K562 (cell line): Measurements from ENCODE around the gene RBM3. TPM values are rescaled to one million over a fixed set of nuclear protein-coding genes. Genes with fewer than 3 reads are reported as not detected.

Experiments
- EWSR1 ChIP-seq: fragments of 450-650 bp; IDR thresholded peaks from 2 replicates; pipeline ENCODE4 v1.6.1; 2018; ENCODE audit warnings: borderline replicate concordance, mild to moderate bottlenecking, low read depth, moderate library complexity; ENCODE audit not compliant: partially characterized antibody
- FIP1L1 ChIP-seq: fragments of 200-400 bp; formaldehyde crosslinking; IDR thresholded peaks from 2 replicates; pipeline ENCODE4 v1.6.1; 2018; ENCODE audit warnings: mild to moderate bottlenecking, low read depth, low read length; ENCODE audit not compliant: poor library complexity, severe bottlenecking
- ILF3 ChIP-seq: fragments of 450-650 bp; IDR thresholded peaks from 2 replicates; pipeline ENCODE4 v1.6.1; 2018; ENCODE audit warnings: antibody characterized with exemption, mild to moderate bottlenecking, moderate library complexity, borderline replicate concordance
- KDM2B ChIP-seq: fragments of 250-450 bp; sonication (Bioruptor Pico); IDR thresholded peaks from 2 replicates; pipeline ENCODE4 v1.8.0; 2021; ENCODE audit warnings: mild to moderate bottlenecking, moderate library complexity
- L3MBTL2 ChIP-seq: fragments of 450-650 bp; IDR thresholded peaks from 2 replicates; pipeline ENCODE4 v1.6.1; 2016; ENCODE audit warnings: mild to moderate bottlenecking, moderate library complexity
- MEF2D ChIP-seq: conservative IDR thresholded peaks from 2 replicates; pipeline ENCODE4 v1.6.1; 2016; ENCODE audit warnings: low read depth, missing genetic modification characterization, missing compliant biosample characterization
- NONO ChIP-seq, 2 experiments: fragments of 200-400 bp in 1 of 2; fragments of 450-650 bp in 1 of 2; formaldehyde crosslinking in 1 of 2; IDR thresholded peaks; 2 replicates each; pipeline ENCODE4 v1.6.1; 2017; ENCODE audit warnings: low read depth in 2 of 2, mild to moderate bottlenecking in 2 of 2, moderate library complexity in 2 of 2, low read length in 1 of 2
- NR4A1 ChIP-seq, 2 experiments: fragments of 250-450 bp in 1 of 2; fragments of 450-650 bp in 1 of 2; sonication (Bioruptor Pico) in 1 of 2; IDR thresholded peaks; 2 replicates each; pipeline versions ENCODE4 v1.4.0 to v1.6.1; 2016 to 2020; ENCODE audit warnings: mild to moderate bottlenecking in 2 of 2, missing compliant biosample characterization in 1 of 2, missing genetic modification characterization in 1 of 2, moderate library complexity in 1 of 2
- POLR2AphosphoS2 ChIP-seq: IDR thresholded peaks from 2 replicates; pipeline ENCODE4 v1.6.1; 2012; ENCODE audit warnings: low read length, improper control_type of control experiment
- POLR2AphosphoS5 ChIP-seq: IDR thresholded peaks from 2 replicates; pipeline ENCODE4 v1.6.1; 2011; ENCODE audit warnings: mild to moderate bottlenecking, low read depth, low read length, moderate library complexity; ENCODE audit not compliant: control insufficient read depth, insufficient read depth
- POLR2G ChIP-seq: fragments of 200-400 bp; formaldehyde crosslinking; IDR thresholded peaks from 2 replicates; pipeline ENCODE4 v1.6.1; 2017; ENCODE audit warnings: low read depth, mild to moderate bottlenecking, antibody characterized with exemption, low read length, moderate library complexity
- RBFOX2 ChIP-seq: fragments of 200-400 bp; formaldehyde crosslinking; IDR thresholded peaks from 2 replicates; pipeline ENCODE4 v1.6.1; 2017; ENCODE audit warnings: low read depth, mild to moderate bottlenecking, low read length, moderate library complexity
- SIN3A ChIP-seq, 2 experiments: fragments of 150-350 bp in 1 of 2; IDR thresholded peaks; 2 replicates each; pipeline ENCODE4 v1.6.1; 2011 to 2016; ENCODE audit warnings: borderline replicate concordance in 2 of 2, low read depth in 2 of 2, low read length in 2 of 2, mild to moderate bottlenecking in 2 of 2, moderate library complexity in 2 of 2; ENCODE audit not compliant: control insufficient read depth in 1 of 2
- SIN3B ChIP-seq: fragments of 450-650 bp; IDR thresholded peaks from 2 replicates; pipeline ENCODE4 v1.6.1; 2017; ENCODE audit warnings: low read depth, mild to moderate bottlenecking, moderate library complexity
- SUPT5H ChIP-seq: fragments of 450-650 bp; IDR thresholded peaks from 2 replicates; pipeline ENCODE4 v1.6.1; 2016
- polyA plus RNA-seq, 8 experiments: library from polyadenylated mRNA; depleted of rRNA in 4 of 8; stranded (reverse) in 5 of 8; unstranded in 3 of 8; fragments of >200 nt; fragmentation: Nextera tagmentation in 2 of 8; fragmentation: Illumina TruSeq in 1 of 8; extraction: Ambion mirVana in 2 of 8; extraction: Trizol in 1 of 8; gene quantifications; 2 replicates each; pipeline versions ENCODE4 v1.2.1 to v1.2.3, GENCODE V29; 2011 to 2014; ENCODE audit warnings: inconsistent platforms in 1 of 8, missing spikeins in 1 of 8
- total RNA-seq, 7 experiments: library from RNA; depleted of rRNA in 6 of 7; stranded (reverse); fragments of >200 nt in 6 of 7; fragmentation: Illumina TruSeq in 2 of 7; extraction: Trizol in 2 of 7; gene quantifications; 2 replicates each; pipeline versions ENCODE4 v1.2.1 to v1.2.3, GENCODE V29; 2011 to 2021; ENCODE audit warnings: low replicate concordance in 1 of 7
- TF ChIP-seq, protein P1 (sequence below): fragments of 450-650 bp; formaldehyde crosslinking; IDR thresholded peaks from 2 replicates; pipeline ENCODE4 v1.4.0; 2022; ENCODE audit warnings: missing genetic modification characterization
- TF ChIP-seq, protein P2 (sequence below): fragments of 450-650 bp; conservative IDR thresholded peaks from 2 replicates; pipeline ENCODE4 v1.6.1; 2016; ENCODE audit warnings: missing genetic modification characterization, low read depth, mild to moderate bottlenecking, control low read depth, missing compliant biosample characterization
- TF ChIP-seq, protein P3 (sequence below): fragments of 450-650 bp; conservative IDR thresholded peaks from 2 replicates; pipeline ENCODE4 v1.6.1; 2016; ENCODE audit warnings: missing genetic modification characterization, low read depth, mild to moderate bottlenecking, missing compliant biosample characterization, moderate library complexity

Gene RBM3
- total and polyA plus RNA-seq, 9 of the 15 experiments (the other 6 are each of a cell fraction or from before 2014, with no cell fraction given) = 70.3 to 272 (median 209) TPM

DNA sequence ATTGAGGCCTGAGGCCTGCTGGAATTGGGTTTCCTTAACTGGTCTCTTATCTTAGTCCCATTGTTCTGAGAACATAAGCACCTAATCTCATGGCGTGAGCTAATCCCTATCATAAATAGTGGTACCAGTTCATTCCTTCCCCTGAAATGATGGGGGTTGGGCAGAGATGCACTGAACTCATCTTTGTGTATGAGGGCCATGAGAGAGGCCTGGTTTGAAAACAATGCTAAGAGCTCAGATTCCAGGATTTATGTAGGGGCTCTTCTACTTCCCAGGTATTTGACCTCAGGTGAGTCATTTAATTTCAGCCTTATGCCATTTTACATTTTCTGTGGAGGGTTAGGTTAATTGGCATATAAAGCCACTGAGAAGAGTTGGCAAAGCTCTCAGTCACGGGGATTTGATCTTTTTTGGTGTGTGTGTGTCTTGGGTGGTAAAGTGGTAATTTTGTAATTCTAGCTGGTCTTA, 4.4 kb downstream of the RBM3 start (continued):
- TF ChIP-seq FIP1L1 = no peak
- TF ChIP-seq, protein P1, sequence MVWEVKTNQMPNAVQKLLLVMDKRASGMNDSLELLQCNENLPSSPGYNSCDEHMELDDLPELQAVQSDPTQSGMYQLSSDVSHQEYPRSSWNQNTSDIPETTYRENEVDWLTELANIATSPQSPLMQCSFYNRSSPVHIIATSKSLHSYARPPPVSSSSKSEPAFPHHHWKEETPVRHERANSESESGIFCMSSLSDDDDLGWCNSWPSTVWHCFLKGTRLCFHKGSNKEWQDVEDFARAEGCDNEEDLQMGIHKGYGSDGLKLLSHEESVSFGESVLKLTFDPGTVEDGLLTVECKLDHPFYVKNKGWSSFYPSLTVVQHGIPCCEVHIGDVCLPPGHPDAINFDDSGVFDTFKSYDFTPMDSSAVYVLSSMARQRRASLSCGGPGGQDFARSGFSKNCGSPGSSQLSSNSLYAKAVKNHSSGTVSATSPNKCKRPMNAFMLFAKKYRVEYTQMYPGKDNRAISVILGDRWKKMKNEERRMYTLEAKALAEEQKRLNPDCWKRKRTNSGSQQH (CRISPR knock-in tag) = peak; percentile 53; the same call in 1 of the 2 replicates
- TF ChIP-seq NONO (IDR thresholded peaks at IDR 0.05; ENCODE audit: low read depth in 2 of 2, low read length in 1 of 2) = no peak
- no peak for TF ChIP-seq NR4A1 (CRISPR knock-in tag; IDR thresholded peaks at IDR 0.05)
- TF ChIP-seq NR4A1 (tag; IDR thresholded peaks at IDR 0.05) = no peak
- no peak for TF ChIP-seq L3MBTL2
- TF ChIP-seq POLR2AphosphoS5 = peak; percentile 64; the same call in 1 of the 2 replicates
- 0 out of 4 replicates have a peak, but pooled peaks of 1 of the 2 experiments have one; percentile 6 for TF ChIP-seq SIN3A (IDR thresholded peaks at IDR 0.05; ENCODE audit: borderline replicate concordance in 2 of 2, control insufficient read depth in 1 of 2, low read depth in 2 of 2, low read length in 2 of 2)
- TF ChIP-seq, protein P2, sequence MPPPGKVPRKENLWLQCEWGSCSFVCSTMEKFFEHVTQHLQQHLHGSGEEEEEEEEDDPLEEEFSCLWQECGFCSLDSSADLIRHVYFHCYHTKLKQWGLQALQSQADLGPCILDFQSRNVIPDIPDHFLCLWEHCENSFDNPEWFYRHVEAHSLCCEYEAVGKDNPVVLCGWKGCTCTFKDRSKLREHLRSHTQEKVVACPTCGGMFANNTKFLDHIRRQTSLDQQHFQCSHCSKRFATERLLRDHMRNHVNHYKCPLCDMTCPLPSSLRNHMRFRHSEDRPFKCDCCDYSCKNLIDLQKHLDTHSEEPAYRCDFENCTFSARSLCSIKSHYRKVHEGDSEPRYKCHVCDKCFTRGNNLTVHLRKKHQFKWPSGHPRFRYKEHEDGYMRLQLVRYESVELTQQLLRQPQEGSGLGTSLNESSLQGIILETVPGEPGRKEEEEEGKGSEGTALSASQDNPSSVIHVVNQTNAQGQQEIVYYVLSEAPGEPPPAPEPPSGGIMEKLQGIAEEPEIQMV = no peak
- TF ChIP-seq POLR2AphosphoS2 = peak; percentile 50; the same call in 1 of the 2 replicates
- TF ChIP-seq MEF2D (tag) = no peak
- no peak for TF ChIP-seq SIN3B
- 0 out of 2 replicates have a peak, but pooled peaks have one; percentile 12 for TF ChIP-seq RBFOX2
- TF ChIP-seq, protein P3, sequence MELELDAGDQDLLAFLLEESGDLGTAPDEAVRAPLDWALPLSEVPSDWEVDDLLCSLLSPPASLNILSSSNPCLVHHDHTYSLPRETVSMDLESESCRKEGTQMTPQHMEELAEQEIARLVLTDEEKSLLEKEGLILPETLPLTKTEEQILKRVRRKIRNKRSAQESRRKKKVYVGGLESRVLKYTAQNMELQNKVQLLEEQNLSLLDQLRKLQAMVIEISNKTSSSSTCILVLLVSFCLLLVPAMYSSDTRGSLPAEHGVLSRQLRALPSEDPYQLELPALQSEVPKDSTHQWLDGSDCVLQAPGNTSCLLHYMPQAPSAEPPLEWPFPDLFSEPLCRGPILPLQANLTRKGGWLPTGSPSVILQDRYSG (tag) = no peak
- TF ChIP-seq SUPT5H = peak; percentile 61; the same call in 1 of the 2 replicates
- TF ChIP-seq EWSR1 = peak; percentile 74
- 0 out of 2 replicates have a peak, but pooled peaks have one; percentile 15 for TF ChIP-seq ILF3
- TF ChIP-seq POLR2G = peak; percentile 28; the same call in 1 of the 2 replicates
- no peak for TF ChIP-seq KDM2B
